LNCAP (cell line): ENCODE results near the gene KIF3C.

Experiments used
- TF ChIP-seq, protein P1 (sequence below): fragments of 450-650 bp; IDR thresholded peaks from 2 replicates; pipeline ENCODE4 v1.5.1; 2017; ENCODE audit warnings: mild to moderate bottlenecking

KIF3C gene

DNA sequence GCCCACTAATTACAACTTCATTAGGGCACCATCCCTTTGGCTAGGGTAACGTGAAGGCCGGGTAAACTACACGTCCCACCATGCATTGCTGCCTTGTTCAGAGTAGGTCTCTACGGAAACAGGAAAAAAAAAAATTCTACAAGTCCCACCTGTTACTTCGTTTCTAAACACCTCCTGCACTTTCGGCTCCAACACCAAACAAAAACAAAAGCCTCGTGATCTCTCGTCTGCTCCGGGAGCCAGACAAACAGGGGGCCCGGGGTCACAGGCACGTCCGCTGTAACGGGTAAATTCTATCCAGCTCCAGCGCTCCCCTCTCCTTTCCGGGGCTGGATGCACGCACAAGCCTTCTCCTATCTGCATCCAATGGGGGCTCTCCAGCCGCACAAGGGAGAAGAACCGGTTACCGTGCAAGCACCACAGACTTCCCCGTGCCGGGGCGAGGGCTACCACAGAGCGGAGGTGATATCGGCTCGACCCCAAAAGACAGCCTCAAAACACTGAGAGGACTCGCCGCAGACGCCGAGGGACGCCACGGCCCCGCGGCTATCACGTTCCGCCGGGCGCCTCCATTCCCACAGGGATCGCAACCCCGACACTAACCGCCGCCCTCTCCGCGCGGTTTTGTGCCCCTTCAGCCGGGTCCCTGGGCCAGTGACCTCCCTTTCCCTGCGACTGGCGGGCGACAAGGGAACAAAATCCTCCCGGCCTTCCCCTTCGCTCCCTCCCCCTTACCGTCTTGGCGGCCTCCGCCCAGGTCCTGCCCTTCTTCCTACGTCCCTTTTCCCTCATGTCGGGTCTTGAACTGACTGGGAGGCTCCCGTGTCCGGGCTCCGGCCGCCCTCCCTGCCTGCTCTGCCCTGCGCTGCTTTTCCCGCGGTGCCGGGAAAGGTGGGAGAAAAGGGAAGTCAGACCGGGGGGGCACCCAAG, 104.6 kb downstream of the KIF3C start:
- TF ChIP-seq, protein P1, sequence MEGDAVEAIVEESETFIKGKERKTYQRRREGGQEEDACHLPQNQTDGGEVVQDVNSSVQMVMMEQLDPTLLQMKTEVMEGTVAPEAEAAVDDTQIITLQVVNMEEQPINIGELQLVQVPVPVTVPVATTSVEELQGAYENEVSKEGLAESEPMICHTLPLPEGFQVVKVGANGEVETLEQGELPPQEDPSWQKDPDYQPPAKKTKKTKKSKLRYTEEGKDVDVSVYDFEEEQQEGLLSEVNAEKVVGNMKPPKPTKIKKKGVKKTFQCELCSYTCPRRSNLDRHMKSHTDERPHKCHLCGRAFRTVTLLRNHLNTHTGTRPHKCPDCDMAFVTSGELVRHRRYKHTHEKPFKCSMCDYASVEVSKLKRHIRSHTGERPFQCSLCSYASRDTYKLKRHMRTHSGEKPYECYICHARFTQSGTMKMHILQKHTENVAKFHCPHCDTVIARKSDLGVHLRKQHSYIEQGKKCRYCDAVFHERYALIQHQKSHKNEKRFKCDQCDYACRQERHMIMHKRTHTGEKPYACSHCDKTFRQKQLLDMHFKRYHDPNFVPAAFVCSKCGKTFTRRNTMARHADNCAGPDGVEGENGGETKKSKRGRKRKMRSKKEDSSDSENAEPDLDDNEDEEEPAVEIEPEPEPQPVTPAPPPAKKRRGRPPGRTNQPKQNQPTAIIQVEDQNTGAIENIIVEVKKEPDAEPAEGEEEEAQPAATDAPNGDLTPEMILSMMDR = no peak
